ENCODE results near the gene ZMIZ1. TPM values are rescaled to one million over a fixed set of nuclear protein-coding genes. Genes with fewer than 3 reads are reported as not detected.

Gene ZMIZ1
- total and polyA plus RNA-seq, 4 donors, result 3.9 to 19.1 (median 9.8) TPM

GRCh38 chr10:79082035-79082373 lies 13.2 kb downstream of the ZMIZ1 start:
- no peak overlapping the region for H3K9ac ChIP-seq (ENCODE audit: low read depth in 1 of 2, low read length in 2 of 2)
- 86% methylated on average over 6 of the region's 6 CpGs for WGBS
- H3K36me3 ChIP-seq (ENCODE audit: control insufficient read depth in 4 of 4, insufficient read depth in 3 of 4, low read depth in 1 of 4, low read length in 3 of 4), result no peaks in the 10 kb centered on the region
- peaks cover 23 to 77% (median 58%) of the 10 kb centered on the region in 4 donors for H3K4me1 ChIP-seq (ENCODE audit: control insufficient read depth in 4 of 4, insufficient read depth in 4 of 4, low read length in 3 of 4)
- no peak overlapping the region for H3K4me3 ChIP-seq (ENCODE audit: low read depth in 1 of 3, low read length in 3 of 3)
- TF ChIP-seq REST (IDR thresholded peaks at IDR 0.05), result no peak
- TF ChIP-seq EGR1 (IDR thresholded peaks at IDR 0.05; ENCODE audit: low read depth in 2 of 2), result no peak
- no peak for TF ChIP-seq NR2F2 (IDR thresholded peaks at IDR 0.05)
- TF ChIP-seq GABPA (IDR thresholded peaks at IDR 0.05 in 1 of 2, conservative IDR thresholded peaks at IDR 0.05 in 1 of 2), result no peak
- no peak for TF ChIP-seq ZBTB33 (IDR thresholded peaks at IDR 0.05)
- TF ChIP-seq HNF4A (conservative IDR thresholded peaks at IDR 0.05), result no peak
- no peak for TF ChIP-seq RXRA (IDR thresholded peaks at IDR 0.05)
- TF ChIP-seq FOXA1 (IDR thresholded peaks at IDR 0.05), result no peak
- TF ChIP-seq TAF1 (conservative IDR thresholded peaks at IDR 0.05), result no peak
- TF ChIP-seq RAD21 (IDR thresholded peaks at IDR 0.05), result no peak
- no peak for TF ChIP-seq ATF3 (IDR thresholded peaks at IDR 0.05)
- no peak for TF ChIP-seq FOXA2 (IDR thresholded peaks at IDR 0.05)
- no peak for TF ChIP-seq SP1 (IDR thresholded peaks at IDR 0.05)
- no peak for TF ChIP-seq JUND (IDR thresholded peaks at IDR 0.05)
- TF ChIP-seq YY1 (IDR thresholded peaks at IDR 0.05), result no peak
- TF ChIP-seq MAX (IDR thresholded peaks at IDR 0.05), result no peak
- no peak for TF ChIP-seq CTCF (IDR thresholded peaks at IDR 0.05; ENCODE audit: low read depth, low read length, missing input control)
- H3K27me3 ChIP-seq (ENCODE audit: control insufficient read depth in 4 of 4, insufficient read depth in 4 of 4, low read length in 3 of 4), result no peaks in the 10 kb centered on the region
- peak overlapping the region in 1 of 2 donors; percentile 14 for H3K27ac ChIP-seq (ENCODE audit: low read depth in 1 of 2, low read length in 2 of 2)
- no peaks in the 10 kb centered on the region for H3K9me3 ChIP-seq (ENCODE audit: control insufficient read depth in 4 of 4, low read length in 3 of 4)
- no peak for DNase-seq (ENCODE audit: low spot score)
